ENCODE data around the gene CCDC43.

CCDC43 gene

DNA sequence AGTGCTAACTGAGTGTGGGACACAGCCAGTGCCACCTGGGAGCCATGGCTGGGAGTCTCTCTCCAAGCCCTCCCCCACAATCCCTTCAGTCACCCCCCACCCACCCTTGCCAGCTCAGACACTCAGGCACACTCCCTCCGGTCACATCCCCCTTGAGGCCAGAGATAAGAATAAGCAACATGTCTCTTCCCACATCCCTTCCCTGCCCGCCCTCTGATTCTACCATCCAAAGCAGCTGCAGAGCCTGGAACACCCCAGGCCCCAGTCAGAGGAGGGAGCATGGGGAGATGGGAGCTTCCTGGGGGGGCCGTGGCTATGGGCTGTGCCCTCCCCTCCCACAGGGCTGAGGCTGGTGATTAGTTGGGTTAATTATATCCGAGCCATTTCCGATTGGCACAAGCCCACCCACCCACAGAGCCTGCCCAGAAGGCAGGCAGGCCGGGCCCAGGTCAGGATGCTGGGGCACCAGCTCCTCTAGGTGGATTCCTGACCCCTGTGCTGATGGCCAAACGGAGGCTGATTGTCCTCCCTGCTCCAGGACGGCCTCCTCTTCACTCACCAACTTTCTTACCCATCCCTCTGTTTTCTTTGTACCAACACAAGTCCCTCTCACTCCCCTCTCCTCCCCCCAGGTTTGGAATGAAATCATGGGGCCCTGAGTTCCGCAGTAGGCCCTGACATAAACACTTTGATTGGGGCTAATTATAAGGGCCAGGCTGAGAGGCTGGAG, 61.9 kb downstream of the CCDC43 start:
- ATAC-seq, result no peak
- DNase-seq, result no peak

Measured in stimulated activated naive CD8-positive, alpha-beta T cell treated with anti-CD3 and anti-CD28 coated beads, Interleukin-15, Interleukin-2, amounts not matched to agents 100 U/mL and 50 U/mL, for 24 hours (primary cell).